ENCODE data around the gene GGTLC1.
"Not testable (repeated sequence)": the region's sequence is repeated elsewhere in the genome, so short reads cannot be mapped to it uniquely, and the experiment has no call there.

- TF ChIP-seq, protein P1, sequence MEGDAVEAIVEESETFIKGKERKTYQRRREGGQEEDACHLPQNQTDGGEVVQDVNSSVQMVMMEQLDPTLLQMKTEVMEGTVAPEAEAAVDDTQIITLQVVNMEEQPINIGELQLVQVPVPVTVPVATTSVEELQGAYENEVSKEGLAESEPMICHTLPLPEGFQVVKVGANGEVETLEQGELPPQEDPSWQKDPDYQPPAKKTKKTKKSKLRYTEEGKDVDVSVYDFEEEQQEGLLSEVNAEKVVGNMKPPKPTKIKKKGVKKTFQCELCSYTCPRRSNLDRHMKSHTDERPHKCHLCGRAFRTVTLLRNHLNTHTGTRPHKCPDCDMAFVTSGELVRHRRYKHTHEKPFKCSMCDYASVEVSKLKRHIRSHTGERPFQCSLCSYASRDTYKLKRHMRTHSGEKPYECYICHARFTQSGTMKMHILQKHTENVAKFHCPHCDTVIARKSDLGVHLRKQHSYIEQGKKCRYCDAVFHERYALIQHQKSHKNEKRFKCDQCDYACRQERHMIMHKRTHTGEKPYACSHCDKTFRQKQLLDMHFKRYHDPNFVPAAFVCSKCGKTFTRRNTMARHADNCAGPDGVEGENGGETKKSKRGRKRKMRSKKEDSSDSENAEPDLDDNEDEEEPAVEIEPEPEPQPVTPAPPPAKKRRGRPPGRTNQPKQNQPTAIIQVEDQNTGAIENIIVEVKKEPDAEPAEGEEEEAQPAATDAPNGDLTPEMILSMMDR (IDR thresholded peaks at IDR 0.05) = not testable (repeated sequence)
- TF ChIP-seq POLR2A (IDR thresholded peaks at IDR 0.05; ENCODE audit: low read depth) = not testable (repeated sequence)
Measured at GRCh38 chr20:23995291-23995690, 6.7 kb upstream of the GGTLC1 start.
